Vagina (tissue), 2 donors: ENCODE measurements around the gene HECTD2.

Source experiments
- CTCF ChIP-seq, 3 experiments: fragments of 450-650 bp in 2 of 3; fragments of 200-600 bp in 1 of 3; sonication (generic) in 1 of 3; IDR thresholded peaks; one replicate each; pipeline ENCODE4 v1.5.1; 2017 to 2019; ENCODE audit warnings: antibody characterized with exemption in 3 of 3, mild to moderate bottlenecking in 2 of 3, moderate library complexity in 2 of 3
- POLR2A ChIP-seq, 2 donors: fragments of 450-650 bp; IDR thresholded peaks; one replicate each; pipeline ENCODE4 v1.6.1; 2017; ENCODE audit warnings: antibody characterized with exemption in 2 of 2, mild to moderate bottlenecking in 2 of 2, moderate library complexity in 2 of 2
- POLR2AphosphoS5 ChIP-seq, 2 donors: sonication (generic); formaldehyde crosslinking; IDR thresholded peaks; one replicate each; pipeline ENCODE4 v1.9.0; 2017; ENCODE audit warnings: antibody characterized with exemption in 2 of 2, mild to moderate bottlenecking in 2 of 2, low read depth in 1 of 2; ENCODE audit not compliant: insufficient read depth in 1 of 2

- TF ChIP-seq CTCF (IDR thresholded peaks at IDR 0.05) (no peak), POLR2A (IDR thresholded peaks at IDR 0.05) (no peak), POLR2AphosphoS5 (IDR thresholded peaks at IDR 0.05; ENCODE audit: insufficient read depth in 1 of 2, low read depth in 1 of 2) (no peak)
Observed at GRCh38 chr10:91452063-91452462, 41.9 kb downstream of the HECTD2 start.
